ENCODE measurements around the gene LRRC7.

LRRC7 gene

GRCh38 chr1:69728206-69728605 is 160.5 kb downstream of the LRRC7 start:
- Histone ChIP-seq H3K36me3 (ENCODE audit: insufficient read depth, low read length) (no peaks in the 10 kb centered on the region), H2AFZ (ENCODE audit: low read depth, low read length) (no peak overlapping the region), H3K4me3 (ENCODE audit: low read length) (no peak overlapping the region), H3K4me1 (ENCODE audit: insufficient read depth, low read length) (no peaks in the 10 kb centered on the region), H3K27me3 (ENCODE audit: insufficient read depth, low read length) (no peaks in the 10 kb centered on the region), H3K9me3 (ENCODE audit: low read length) (peaks cover 3% of the 10 kb centered on the region)

- Histone ChIP-seq H3K9me3 (ENCODE audit: low read length) (peaks cover 3% of the 10 kb centered on the region), H3K36me3 (ENCODE audit: insufficient read depth, low read length) (no peaks in the 10 kb centered on the region), H3K27me3 (ENCODE audit: insufficient read depth, low read length) (no peaks in the 10 kb centered on the region), H2AFZ (ENCODE audit: low read depth, low read length) (no peak overlapping the region), H3K4me3 (ENCODE audit: low read length) (no peak overlapping the region), H3K4me1 (ENCODE audit: insufficient read depth, low read length) (peaks cover 3% of the 10 kb centered on the region)
Observed at GRCh38 chr1:69733061-69733460, 165.3 kb downstream of the LRRC7 start.

GRCh38 chr1:69737527-69738185 is 169.9 kb downstream of the LRRC7 start:
- no peak overlapping the region for H3K4me3 ChIP-seq (ENCODE audit: low read length)
- no peaks in the 10 kb centered on the region for H3K36me3 ChIP-seq (ENCODE audit: insufficient read depth, low read length)
- no peaks in the 10 kb centered on the region for H3K27me3 ChIP-seq (ENCODE audit: insufficient read depth, low read length)
- no peaks in the 10 kb centered on the region for H3K9me3 ChIP-seq (ENCODE audit: low read length)
- peaks cover 27% of the 10 kb centered on the region for H3K4me1 ChIP-seq (ENCODE audit: insufficient read depth, low read length)
- H2AFZ ChIP-seq (ENCODE audit: low read depth, low read length): no peak overlapping the region

GRCh38 chr1:69738458-69739250 is 170.9 kb downstream of the LRRC7 start:
- Histone ChIP-seq H2AFZ (ENCODE audit: low read depth, low read length) (peak overlapping the region; percentile 53), H3K36me3 (ENCODE audit: insufficient read depth, low read length) (no peaks in the 10 kb centered on the region), H3K27me3 (ENCODE audit: insufficient read depth, low read length) (no peaks in the 10 kb centered on the region), H3K4me3 (ENCODE audit: low read length) (no peak overlapping the region), H3K4me1 (ENCODE audit: insufficient read depth, low read length) (peaks cover 27% of the 10 kb centered on the region), H3K9me3 (ENCODE audit: low read length) (no peaks in the 10 kb centered on the region)

- Histone ChIP-seq H2AFZ (ENCODE audit: low read depth, low read length) (peak overlapping the region; percentile 53), H3K9me3 (ENCODE audit: low read length) (no peaks in the 10 kb centered on the region), H3K4me1 (ENCODE audit: insufficient read depth, low read length) (peaks cover 27% of the 10 kb centered on the region), H3K4me3 (ENCODE audit: low read length) (no peak overlapping the region), H3K36me3 (ENCODE audit: insufficient read depth, low read length) (no peaks in the 10 kb centered on the region), H3K27me3 (ENCODE audit: insufficient read depth, low read length) (no peaks in the 10 kb centered on the region)
Observed at GRCh38 chr1:69739251-69739605, 171.5 kb downstream of the LRRC7 start.

GRCh38 chr1:69743146-69743545 is 175.4 kb downstream of the LRRC7 start:
- H3K4me3 ChIP-seq (ENCODE audit: low read length): no peak overlapping the region
- H3K27me3 ChIP-seq (ENCODE audit: insufficient read depth, low read length): no peaks in the 10 kb centered on the region
- peaks cover 29% of the 10 kb centered on the region for H3K4me1 ChIP-seq (ENCODE audit: insufficient read depth, low read length)
- no peak overlapping the region for H2AFZ ChIP-seq (ENCODE audit: low read depth, low read length)
- no peaks in the 10 kb centered on the region for H3K9me3 ChIP-seq (ENCODE audit: low read length)
- no peaks in the 10 kb centered on the region for H3K36me3 ChIP-seq (ENCODE audit: insufficient read depth, low read length)

- H3K4me3 ChIP-seq (ENCODE audit: low read length): no peak overlapping the region
- no peaks in the 10 kb centered on the region for H3K36me3 ChIP-seq (ENCODE audit: insufficient read depth, low read length)
- H3K9me3 ChIP-seq (ENCODE audit: low read length): no peaks in the 10 kb centered on the region
- no peak overlapping the region for H2AFZ ChIP-seq (ENCODE audit: low read depth, low read length)
- H3K4me1 ChIP-seq (ENCODE audit: insufficient read depth, low read length): peaks cover 17% of the 10 kb centered on the region
- no peaks in the 10 kb centered on the region for H3K27me3 ChIP-seq (ENCODE audit: insufficient read depth, low read length)
Observed at GRCh38 chr1:69744381-69744780, 176.7 kb downstream of the LRRC7 start.

- H3K4me1 ChIP-seq (ENCODE audit: insufficient read depth, low read length): peaks cover 5% of the 10 kb centered on the region
- H3K27me3 ChIP-seq (ENCODE audit: insufficient read depth, low read length): no peaks in the 10 kb centered on the region
Observed at GRCh38 chr1:69747207-69747606, 179.5 kb downstream of the LRRC7 start.

GRCh38 chr1:69750638-69751037 is 182.9 kb downstream of the LRRC7 start:
- Histone ChIP-seq H3K36me3 (ENCODE audit: insufficient read depth, low read length) (no peaks in the 10 kb centered on the region), H3K4me3 (ENCODE audit: low read length) (no peak overlapping the region), H3K27me3 (ENCODE audit: insufficient read depth, low read length) (no peaks in the 10 kb centered on the region), H2AFZ (ENCODE audit: low read depth, low read length) (no peak overlapping the region), H3K9me3 (ENCODE audit: low read length) (no peaks in the 10 kb centered on the region), H3K4me1 (ENCODE audit: insufficient read depth, low read length) (peaks cover 5% of the 10 kb centered on the region)

More at GRCh38 chr1:69747207-69747606, 179.5 kb downstream of the LRRC7 start:
- no peak overlapping the region for H3K4me3 ChIP-seq (ENCODE audit: low read length)
- no peaks in the 10 kb centered on the region for H3K36me3 ChIP-seq (ENCODE audit: insufficient read depth, low read length)
- no peak overlapping the region for H2AFZ ChIP-seq (ENCODE audit: low read depth, low read length)
- H3K9me3 ChIP-seq (ENCODE audit: low read length): no peaks in the 10 kb centered on the region

- no peaks in the 10 kb centered on the region for H3K9me3 ChIP-seq (ENCODE audit: low read length)
Observed at GRCh38 chr1:69752831-69753230, 185.1 kb downstream of the LRRC7 start.

GRCh38 chr1:69754521-69754920 is 186.8 kb downstream of the LRRC7 start:
- Histone ChIP-seq H3K4me1 (ENCODE audit: insufficient read depth, low read length) (no peaks in the 10 kb centered on the region), H3K36me3 (ENCODE audit: insufficient read depth, low read length) (no peaks in the 10 kb centered on the region), H3K9me3 (ENCODE audit: low read length) (no peaks in the 10 kb centered on the region), H2AFZ (ENCODE audit: low read depth, low read length) (no peak overlapping the region), H3K4me3 (ENCODE audit: low read length) (no peak overlapping the region), H3K27me3 (ENCODE audit: insufficient read depth, low read length) (peaks cover 3% of the 10 kb centered on the region)

More at GRCh38 chr1:69752831-69753230, 185.1 kb downstream of the LRRC7 start:
- H3K27me3 ChIP-seq (ENCODE audit: insufficient read depth, low read length): no peaks in the 10 kb centered on the region
- H3K4me1 ChIP-seq (ENCODE audit: insufficient read depth, low read length): no peaks in the 10 kb centered on the region
- no peaks in the 10 kb centered on the region for H3K36me3 ChIP-seq (ENCODE audit: insufficient read depth, low read length)
- H2AFZ ChIP-seq (ENCODE audit: low read depth, low read length): no peak overlapping the region
- H3K4me3 ChIP-seq (ENCODE audit: low read length): no peak overlapping the region

- Histone ChIP-seq H3K9me3 (ENCODE audit: low read length) (no peaks in the 10 kb centered on the region), H3K36me3 (ENCODE audit: insufficient read depth, low read length) (no peaks in the 10 kb centered on the region), H3K27me3 (ENCODE audit: insufficient read depth, low read length) (peaks cover 3% of the 10 kb centered on the region), H3K4me1 (ENCODE audit: insufficient read depth, low read length) (no peaks in the 10 kb centered on the region), H2AFZ (ENCODE audit: low read depth, low read length) (no peak overlapping the region), H3K4me3 (ENCODE audit: low read length) (no peak overlapping the region)
Observed at GRCh38 chr1:69755647-69756046, 187.9 kb downstream of the LRRC7 start.

- no peaks in the 10 kb centered on the region for H3K27me3 ChIP-seq (ENCODE audit: insufficient read depth, low read length)
Observed at GRCh38 chr1:69765951-69766350, 198.2 kb downstream of the LRRC7 start.

More at GRCh38 chr1:69765951-69766350, 198.2 kb downstream of the LRRC7 start:
- Histone ChIP-seq H3K4me3 (ENCODE audit: low read length) (no peak overlapping the region), H2AFZ (ENCODE audit: low read depth, low read length) (no peak overlapping the region), H3K4me1 (ENCODE audit: insufficient read depth, low read length) (no peaks in the 10 kb centered on the region), H3K9me3 (ENCODE audit: low read length) (no peaks in the 10 kb centered on the region), H3K36me3 (ENCODE audit: insufficient read depth, low read length) (no peaks in the 10 kb centered on the region)

Measured in neuron (in vitro differentiated cells).